ENCODE results near the gene CPHXL2.
A peak's percentile ranks its signal among the peaks of the same experiment; 100 is the strongest.

Gene CPHXL2

DNA sequence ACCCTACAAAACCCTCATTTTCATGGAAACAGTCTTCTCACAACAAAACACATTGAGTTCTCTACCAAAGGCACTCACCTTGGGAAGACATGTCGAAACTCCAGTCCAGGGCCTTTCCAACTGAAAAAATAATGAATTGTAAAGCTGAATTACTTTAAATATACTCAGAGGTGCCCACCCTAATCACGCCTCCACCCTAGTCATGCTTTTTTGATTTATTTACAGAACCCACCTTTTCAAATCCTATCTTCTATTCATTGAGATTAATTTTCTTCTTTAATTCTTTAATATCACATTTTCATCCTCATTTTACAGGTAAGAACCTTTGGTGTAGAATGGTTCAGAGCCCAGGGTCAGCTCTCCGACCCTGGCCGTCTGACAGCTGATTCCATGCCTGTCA lies at the start of gene CPHXL2:
CPHXL2 (minus strand) TSS at position 101 of the 400 bp plus-strand sequence; CDS start at position 91, 10 bp downstream.
- no peak for TF ChIP-seq Cebpa-rat (IDR thresholded peaks at IDR 0.05)
- H3K4me3 ChIP-seq: no peak within 1 kb of the TSS
- no peaks in the 10 kb centered on the region for H4K20me1 ChIP-seq
- no peaks in the 10 kb centered on the region for H3K27me3 ChIP-seq
- no peaks in the 10 kb centered on the region for H3K36me3 ChIP-seq
- H3K9ac ChIP-seq: no peak within 1 kb of the TSS
- H3K4me1 ChIP-seq: no peaks in the 10 kb centered on the region
- H3K9me3 ChIP-seq: no peaks in the 10 kb centered on the region
- H3K4me2 ChIP-seq: no peak within 1 kb of the TSS
- no peak within 1 kb of the TSS for H3K27ac ChIP-seq

DNA sequence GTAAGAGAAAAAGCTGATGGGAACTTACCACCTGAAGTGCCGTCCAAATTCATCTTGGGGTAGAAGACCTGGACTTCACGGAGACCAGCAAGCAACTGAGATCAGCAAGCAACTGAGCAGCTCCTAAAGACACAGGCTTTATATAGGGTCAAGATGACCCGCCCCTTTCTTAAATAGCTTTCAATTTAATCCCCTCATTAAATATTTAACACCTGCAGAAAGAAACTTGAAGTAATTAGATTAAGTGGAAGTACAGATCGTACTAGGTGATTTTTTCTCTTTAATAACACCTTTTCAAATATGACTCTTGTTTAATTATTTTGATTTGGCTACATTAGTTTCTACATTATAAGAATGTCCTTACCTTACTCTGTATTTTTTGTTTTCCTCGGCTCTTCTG lies 49.6 kb upstream of the CPHXL2 start, which contains the start of gene CPHXL:
CPHXL (minus strand) TSS at position 101 of the 400 bp plus-strand sequence; CDS start at position 53, 48 bp downstream.
- Histone ChIP-seq H4K20me1 (no peaks in the 10 kb centered on the region), H3K9me3 (no peaks in the 10 kb centered on the region), H3K9ac (no peak within 1 kb of the TSS), H3K4me2 (no peak within 1 kb of the TSS), H3K36me3 (no peaks in the 10 kb centered on the region), H3K4me1 (no peaks in the 10 kb centered on the region), H3K27ac (no peak within 1 kb of the TSS), H3K27me3 (no peaks in the 10 kb centered on the region), H3K4me3 (no peak within 1 kb of the TSS)
- TF ChIP-seq Cebpa-rat (IDR thresholded peaks at IDR 0.05): no peak

DNA sequence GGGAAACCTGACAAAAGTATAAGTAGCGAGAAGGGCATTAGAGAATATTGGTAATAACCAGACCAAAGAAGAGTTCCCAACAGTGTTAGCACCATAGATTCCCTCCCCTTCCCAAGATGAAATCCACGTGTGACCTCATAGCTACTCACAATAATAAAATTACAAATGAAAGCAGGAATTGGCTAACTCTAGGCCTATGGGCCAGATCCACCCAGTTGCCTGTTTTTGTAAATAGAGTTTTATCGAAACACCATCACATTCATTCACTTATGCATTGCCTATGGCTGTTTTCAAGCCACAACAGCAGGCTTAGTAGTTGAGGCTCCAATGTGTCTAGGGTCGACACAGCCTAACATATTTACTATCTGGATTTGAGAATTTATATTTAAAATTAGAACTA lies 41.6 kb upstream of the CPHXL2 start:
- Histone ChIP-seq H3K9ac (no peak overlapping the region), H3K27me3 (no peaks in the 10 kb centered on the region), H3K27ac (no peak overlapping the region), H3K4me2 (peak overlapping the region; percentile 70; the same call in 1 of the 2 replicates), H3K9me3 (peaks cover 24% of the 10 kb centered on the region), H3K36me3 (no peaks in the 10 kb centered on the region), H4K20me1 (no peaks in the 10 kb centered on the region), H3K4me3 (0 out of 2 replicates have a peak overlapping the region, but pooled peaks have one; percentile 36), H3K4me1 (peaks cover 21% of the 10 kb centered on the region)
- TF ChIP-seq Cebpa-rat (IDR thresholded peaks at IDR 0.05): no peak

DNA sequence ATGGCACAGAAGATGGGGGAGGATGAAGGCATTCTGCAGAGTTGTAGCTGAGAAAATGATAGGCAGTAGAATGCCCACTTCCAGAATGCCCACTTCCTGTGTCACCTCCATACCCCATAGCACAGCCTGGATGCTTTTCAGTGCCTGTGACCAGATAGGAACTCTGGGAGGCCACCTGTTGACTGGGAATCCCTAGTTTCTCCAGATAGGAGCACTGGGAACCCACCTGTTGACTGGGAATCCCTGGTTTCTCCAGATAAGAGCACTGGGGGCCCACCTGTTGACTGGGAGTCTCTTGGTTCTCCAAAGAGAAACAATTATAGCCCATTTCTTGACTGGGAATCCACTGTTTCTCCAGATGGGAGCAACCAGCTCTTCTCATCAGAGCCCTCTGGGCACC lies 37.9 kb upstream of the CPHXL2 start:
- H3K4me3 ChIP-seq: no peak overlapping the region
- no peak overlapping the region for H3K27ac ChIP-seq
- peaks cover 55% of the 10 kb centered on the region for H3K9me3 ChIP-seq
- H4K20me1 ChIP-seq: no peaks in the 10 kb centered on the region
- H3K4me1 ChIP-seq: peaks cover 13% of the 10 kb centered on the region
- H3K9ac ChIP-seq: no peak overlapping the region
- no peak overlapping the region for H3K4me2 ChIP-seq
- no peaks in the 10 kb centered on the region for H3K27me3 ChIP-seq
- H3K36me3 ChIP-seq: no peaks in the 10 kb centered on the region
- no peak for TF ChIP-seq Cebpa-rat (IDR thresholded peaks at IDR 0.05)

DNA sequence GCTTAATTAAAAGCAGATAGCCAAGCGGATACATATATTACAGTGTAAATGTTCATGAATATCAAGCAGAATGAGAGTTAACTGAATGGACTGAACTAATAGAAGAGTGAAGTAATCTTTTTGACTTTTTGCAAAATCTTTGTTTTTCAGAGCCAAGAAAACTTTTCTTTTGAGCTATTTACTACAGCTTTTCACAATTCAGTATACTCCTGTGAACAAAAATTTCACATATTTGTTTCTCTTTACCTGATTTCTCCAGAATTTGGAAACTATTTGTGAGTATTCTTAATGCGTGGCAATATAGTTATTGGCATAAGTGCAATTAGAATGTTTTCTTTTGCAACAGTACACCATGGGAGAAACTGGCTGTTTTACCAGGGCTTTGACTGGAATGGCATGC lies 33.5 kb upstream of the CPHXL2 start:
- Histone ChIP-seq H3K27ac (no peak overlapping the region), H3K4me3 (no peak overlapping the region), H3K9ac (no peak overlapping the region), H3K4me2 (no peak overlapping the region), H3K4me1 (no peaks in the 10 kb centered on the region), H3K27me3 (no peaks in the 10 kb centered on the region), H4K20me1 (no peaks in the 10 kb centered on the region), H3K9me3 (peaks cover 57% of the 10 kb centered on the region), H3K36me3 (no peaks in the 10 kb centered on the region)
- TF ChIP-seq Cebpa-rat (IDR thresholded peaks at IDR 0.05): no peak

DNA sequence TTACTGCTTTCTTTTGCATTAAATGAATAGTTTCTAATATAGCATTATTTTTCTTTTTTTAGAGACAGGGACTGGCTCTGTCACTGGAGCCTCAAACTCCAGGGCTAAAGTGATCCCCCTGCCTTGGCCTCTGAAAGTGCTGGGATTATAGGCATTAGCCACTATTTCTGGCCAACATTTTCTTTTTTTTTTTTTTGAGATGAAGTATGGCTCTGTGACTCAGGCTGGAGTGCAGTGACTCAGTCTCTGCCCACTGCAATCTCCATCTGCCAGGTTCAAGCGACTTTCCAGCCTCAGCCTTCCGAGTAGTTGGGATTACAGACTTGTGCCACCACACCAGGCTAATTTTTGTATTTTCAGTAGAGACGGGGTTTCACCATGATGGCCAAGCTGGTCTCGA lies 26.5 kb upstream of the CPHXL2 start:
- no peak overlapping the region for H3K27ac ChIP-seq

DNA sequence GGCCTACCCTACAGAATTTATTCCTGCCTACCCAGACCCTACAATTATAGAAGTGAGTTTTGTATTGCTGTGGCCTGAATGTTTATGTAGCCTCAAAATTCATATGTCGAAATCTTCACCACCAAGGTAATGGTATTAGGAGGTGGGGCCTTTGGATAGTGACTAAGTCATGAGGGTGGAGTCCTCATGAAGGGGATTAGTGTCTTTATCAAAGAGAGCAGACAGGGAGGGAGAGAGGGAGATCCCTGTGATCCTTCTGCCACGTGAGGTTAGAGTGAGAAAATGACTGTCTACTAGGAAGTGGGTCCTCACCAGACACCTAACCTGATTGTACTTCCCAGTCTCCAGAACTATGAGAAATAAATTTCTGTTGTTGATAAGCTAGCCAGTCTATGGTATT lies 25.4 kb upstream of the CPHXL2 start:
- H3K4me2 ChIP-seq: no peak overlapping the region
- H3K4me1 ChIP-seq: no peaks in the 10 kb centered on the region
- no peak for TF ChIP-seq Cebpa-rat (IDR thresholded peaks at IDR 0.05)
- H3K36me3 ChIP-seq: no peaks in the 10 kb centered on the region
- H3K27me3 ChIP-seq: no peaks in the 10 kb centered on the region
- H3K4me3 ChIP-seq: no peak overlapping the region
- H4K20me1 ChIP-seq: no peaks in the 10 kb centered on the region
- H3K9me3 ChIP-seq: peaks cover 2% of the 10 kb centered on the region; the same call in 1 of the 2 replicates
- no peak overlapping the region for H3K9ac ChIP-seq
- no peak overlapping the region for H3K27ac ChIP-seq

More for the DNA sequence above, 26.5 kb upstream of the CPHXL2 start:
- H3K4me3 ChIP-seq: no peak overlapping the region
- H3K9ac ChIP-seq: no peak overlapping the region
- H3K4me2 ChIP-seq: no peak overlapping the region
- H3K9me3 ChIP-seq: peaks cover 9% of the 10 kb centered on the region
- no peaks in the 10 kb centered on the region for H3K36me3 ChIP-seq
- H4K20me1 ChIP-seq: no peaks in the 10 kb centered on the region
- H3K27me3 ChIP-seq: no peaks in the 10 kb centered on the region
- TF ChIP-seq Cebpa-rat (IDR thresholded peaks at IDR 0.05): no peak
- no peaks in the 10 kb centered on the region for H3K4me1 ChIP-seq

DNA sequence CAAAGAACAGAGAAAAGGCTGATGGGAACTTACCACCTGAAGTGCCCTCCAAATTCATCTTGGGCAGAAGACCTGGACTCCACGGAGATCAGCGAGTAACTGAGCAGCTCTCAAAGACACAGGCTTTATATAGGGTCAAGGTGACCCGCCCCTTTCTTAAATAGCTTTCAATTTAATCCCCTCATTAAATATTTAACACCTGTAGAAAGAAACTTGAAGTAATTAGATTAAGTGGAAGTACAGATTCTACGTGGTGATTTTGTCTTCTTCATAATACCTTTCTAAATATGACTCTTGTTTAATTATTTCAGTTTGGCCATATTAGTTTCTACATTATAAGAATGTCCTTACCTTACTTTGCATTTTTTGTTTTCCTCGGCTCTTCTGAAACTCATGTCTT lies 24.6 kb upstream of the CPHXL2 start, which contains the start of gene DUXB:
DUXB (minus strand) TSS at position 101 of the 400 bp plus-strand sequence; CDS start at position 58, 43 bp downstream.
- Histone ChIP-seq H3K4me1 (no peaks in the 10 kb centered on the region), H3K9ac (no peak within 1 kb of the TSS), H3K27ac (no peak within 1 kb of the TSS), H3K36me3 (no peaks in the 10 kb centered on the region), H4K20me1 (no peaks in the 10 kb centered on the region), H3K4me2 (no peak within 1 kb of the TSS), H3K4me3 (no peak within 1 kb of the TSS), H3K27me3 (no peaks in the 10 kb centered on the region), H3K9me3 (no peaks in the 10 kb centered on the region; the same call in 1 of the 2 replicates)
- TF ChIP-seq Cebpa-rat (IDR thresholded peaks at IDR 0.05): no peak

DNA sequence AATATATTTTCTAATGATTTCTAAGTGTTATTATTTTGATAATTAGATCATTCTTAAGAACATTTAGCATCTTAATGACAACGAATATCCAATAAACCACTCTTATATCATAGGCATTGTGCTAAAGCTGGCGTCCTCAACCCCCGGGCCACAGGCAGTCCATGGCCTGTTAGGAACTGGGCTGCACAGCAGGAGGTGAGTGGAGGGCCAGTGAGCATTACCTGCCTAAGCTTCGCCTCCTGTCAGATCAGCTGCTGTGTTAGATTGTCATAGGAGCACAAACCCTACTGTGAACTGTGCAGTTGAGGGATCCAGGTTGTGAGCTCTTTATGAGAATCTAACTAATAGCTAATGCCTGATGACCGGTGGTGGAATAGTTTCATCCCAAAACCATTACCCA lies 20.8 kb upstream of the CPHXL2 start:
- no peaks in the 10 kb centered on the region for H3K4me1 ChIP-seq
- TF ChIP-seq Cebpa-rat (IDR thresholded peaks at IDR 0.05): no peak

DNA sequence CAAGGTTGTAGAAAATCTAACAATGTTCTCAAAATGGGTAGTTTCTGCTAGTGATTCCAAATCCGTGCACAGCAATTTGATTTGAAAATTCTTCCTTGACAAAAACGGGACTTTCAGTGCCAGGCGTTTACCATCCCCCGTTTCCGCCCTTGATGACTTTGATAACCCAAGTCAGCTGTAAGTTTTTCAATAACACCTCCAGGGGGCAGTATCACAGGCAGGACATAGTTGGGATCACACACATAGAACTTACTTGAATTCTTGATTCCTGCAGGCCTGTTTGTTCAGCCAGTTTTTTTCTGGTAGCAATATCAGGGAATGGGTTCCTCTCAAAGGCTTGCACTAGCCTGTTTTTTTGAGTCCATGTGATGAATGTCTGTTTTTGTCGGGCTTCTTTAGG lies 18.9 kb upstream of the CPHXL2 start:
- no peak for TF ChIP-seq Cebpa-rat (IDR thresholded peaks at IDR 0.05)
- no peak overlapping the region for H3K9ac ChIP-seq
- no peaks in the 10 kb centered on the region for H3K4me1 ChIP-seq

More for the DNA sequence above, 20.8 kb upstream of the CPHXL2 start:
- Histone ChIP-seq H3K9ac (no peak overlapping the region), H3K9me3 (no peaks in the 10 kb centered on the region), H3K4me2 (no peak overlapping the region), H3K27ac (no peak overlapping the region), H4K20me1 (no peaks in the 10 kb centered on the region), H3K36me3 (no peaks in the 10 kb centered on the region), H3K4me3 (no peak overlapping the region), H3K27me3 (no peaks in the 10 kb centered on the region)

DNA sequence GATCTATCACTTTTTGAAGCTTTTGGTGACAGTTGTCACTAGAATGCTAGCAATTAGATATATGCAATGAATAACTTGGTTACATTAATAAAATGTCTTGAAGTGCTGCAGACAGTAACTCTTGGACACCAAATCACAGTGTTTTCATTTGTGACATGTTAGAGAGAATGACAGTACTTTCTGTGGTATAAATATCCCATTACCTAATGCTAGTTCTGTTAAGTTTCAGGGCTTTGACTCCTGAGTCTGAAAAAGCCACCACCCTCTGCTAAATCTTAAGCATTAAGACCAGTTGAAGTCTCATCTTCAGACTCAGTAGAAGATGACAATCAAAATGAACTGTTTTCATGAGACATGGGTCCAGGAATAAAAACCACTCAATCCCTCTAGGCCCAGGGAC lies 10.6 kb upstream of the CPHXL2 start:
- Histone ChIP-seq H4K20me1 (no peaks in the 10 kb centered on the region), H3K27ac (no peak overlapping the region), H3K9me3 (peaks cover 60% of the 10 kb centered on the region), H3K36me3 (0 out of 2 replicates have a peak, but pooled peaks cover 7% of the 10 kb centered on the region), H3K9ac (no peak overlapping the region), H3K4me1 (no peaks in the 10 kb centered on the region), H3K4me2 (no peak overlapping the region), H3K4me3 (no peak overlapping the region), H3K27me3 (no peaks in the 10 kb centered on the region)
- TF ChIP-seq Cebpa-rat (IDR thresholded peaks at IDR 0.05): no peak

More for the DNA sequence above, 18.9 kb upstream of the CPHXL2 start:
- H3K4me3 ChIP-seq: no peak overlapping the region
- H3K27ac ChIP-seq: no peak overlapping the region
- H4K20me1 ChIP-seq: no peaks in the 10 kb centered on the region
- H3K4me2 ChIP-seq: no peak overlapping the region
- no peaks in the 10 kb centered on the region for H3K36me3 ChIP-seq
- H3K9me3 ChIP-seq: 0 out of 2 replicates have a peak, but pooled peaks cover 3% of the 10 kb centered on the region
- no peaks in the 10 kb centered on the region for H3K27me3 ChIP-seq
